Activated CD4-positive, CD25-positive, alpha-beta regulatory T cell treated with anti-CD3 and anti-CD28 coated beads, Interleukin-2, amount 50 U/mL, for 16 hours (primary cell): ENCODE data around the gene USH1C.

ENCODE experiments used
- DNase-seq: peaks from one replicate; pipeline ENCODE4 v3.0.0-alpha.2; 2020; ENCODE audit warnings: low read depth, low spot score

USH1C gene

DNA sequence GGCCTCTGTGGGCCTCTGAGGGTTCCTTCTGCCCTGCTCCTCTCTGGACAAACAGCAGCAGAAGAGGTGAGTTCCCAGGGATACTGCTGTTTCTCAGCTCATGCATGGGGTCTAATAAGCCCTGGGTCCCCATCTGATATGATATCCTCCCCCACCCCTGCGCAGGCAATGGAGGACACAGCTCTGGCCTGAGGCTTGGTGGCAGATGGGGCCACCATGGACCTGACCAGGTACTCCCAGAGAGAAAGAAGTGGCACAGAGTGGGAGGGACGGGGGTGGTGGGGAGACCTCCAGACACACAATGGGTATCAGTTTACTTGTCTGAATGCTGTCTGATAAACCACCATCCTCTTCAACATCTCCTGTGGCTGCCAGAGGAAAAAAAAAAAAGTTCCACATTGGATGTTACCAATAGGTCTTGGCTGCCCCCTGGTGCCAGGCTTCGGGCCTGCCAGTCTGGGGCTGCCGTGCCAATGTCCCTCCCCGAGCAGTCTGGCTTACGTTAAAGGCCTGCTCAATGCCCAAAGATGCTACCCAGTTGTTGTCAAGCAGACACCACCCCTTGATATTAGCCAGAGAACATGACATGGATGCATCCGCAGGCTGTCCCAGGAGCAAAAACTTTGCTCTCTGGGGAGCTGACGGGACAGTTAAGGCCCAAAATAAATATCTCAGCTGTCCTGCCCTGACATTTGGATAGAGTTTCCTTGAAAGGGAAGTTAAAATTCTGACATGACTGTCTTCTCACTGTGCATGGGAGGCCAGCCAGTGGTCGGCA lies 39.7 kb downstream of the USH1C start:
- peak; percentile 43 for DNase-seq

- no peak for DNase-seq
Observed at GRCh38 chr11:17502630-17503029, 41.6 kb downstream of the USH1C start.

GRCh38 chr11:17500673-17501072 lies 43.5 kb downstream of the USH1C start:
- DNase-seq: no peak

DNA sequence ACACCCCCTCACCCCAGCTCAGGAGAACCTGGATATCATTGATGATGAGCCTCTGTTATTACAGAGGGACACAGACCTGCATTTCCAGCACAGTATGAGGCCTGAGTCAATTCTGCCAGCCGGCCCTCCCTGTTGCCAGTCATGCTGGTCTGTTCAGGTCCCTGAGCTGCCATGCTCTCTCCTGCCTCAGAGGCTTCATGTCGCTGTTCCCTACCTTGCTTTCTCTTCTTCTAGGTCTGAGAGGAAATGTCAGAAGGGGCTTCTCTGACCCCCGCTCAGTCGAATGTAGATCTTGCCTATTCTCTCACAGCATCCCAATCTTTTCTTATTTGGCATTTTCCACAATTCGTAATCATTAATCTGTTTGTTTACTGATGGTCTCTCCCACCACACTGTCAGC lies 45.7 kb downstream of the USH1C start:
- no peak for DNase-seq

DNA sequence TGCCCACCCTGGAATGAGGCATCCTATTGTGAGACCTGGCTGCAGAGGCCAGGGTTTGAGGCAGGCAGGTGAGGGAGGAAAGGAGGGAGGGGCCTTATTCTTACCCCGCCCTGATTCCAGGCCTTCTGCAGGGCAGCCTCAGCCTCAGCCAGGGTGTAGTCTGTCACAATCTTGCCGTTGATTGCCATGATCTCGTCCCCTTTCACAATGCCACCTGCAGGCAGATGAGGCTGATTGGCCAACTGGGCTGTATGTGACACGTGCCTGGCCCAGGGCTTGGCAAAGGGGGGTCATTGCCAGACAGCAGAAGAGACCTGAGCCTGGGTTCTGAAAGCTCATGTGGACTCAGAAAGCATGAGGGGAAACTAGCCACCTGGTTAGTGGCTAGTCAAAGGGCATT lies 46.2 kb downstream of the USH1C start:
- DNase-seq: no peak

DNA sequence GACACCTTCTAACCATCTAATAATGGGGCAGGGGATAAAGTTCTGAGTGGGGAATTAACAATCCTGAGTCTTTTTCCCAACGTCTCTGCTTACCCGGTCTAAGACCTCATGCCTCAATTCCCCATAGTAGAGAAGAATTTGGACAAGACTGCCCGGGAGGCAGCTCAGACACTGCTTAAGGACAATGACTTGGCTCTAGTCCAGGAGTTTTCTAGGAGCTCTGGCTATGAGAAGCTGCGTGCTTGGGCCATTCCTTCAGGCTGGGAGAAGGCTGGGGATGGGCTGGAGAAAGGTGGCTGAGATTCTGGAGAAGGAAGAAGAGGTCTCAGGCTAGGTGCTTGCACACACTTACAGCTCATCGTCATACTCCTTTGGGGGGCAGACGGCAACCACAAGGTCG lies 47.8 kb downstream of the USH1C start:
- no peak for DNase-seq

DNA sequence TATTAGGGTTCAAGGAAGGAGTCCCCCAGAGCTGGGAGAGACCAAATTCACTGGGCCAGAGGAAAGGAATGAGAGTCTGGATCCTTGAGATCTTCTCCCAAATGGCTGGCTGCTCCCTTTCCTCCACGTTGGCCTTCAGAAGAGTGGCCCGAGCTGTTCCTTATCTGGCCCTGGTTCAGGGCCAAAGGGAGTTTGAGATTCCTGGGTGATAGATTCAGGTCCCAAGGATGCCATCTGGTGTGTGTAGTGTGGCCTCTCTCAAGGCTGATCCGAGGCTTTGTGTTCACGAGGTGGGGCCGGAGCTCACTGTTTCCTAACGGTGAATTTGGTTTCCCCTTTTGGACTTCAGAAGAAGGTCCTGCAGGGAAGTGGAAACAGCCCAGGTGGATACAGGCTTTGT lies 50.2 kb downstream of the USH1C start:
- DNase-seq: no peak

- DNase-seq: no peak
Observed at GRCh38 chr11:17490938-17491337, 53.3 kb downstream of the USH1C start.

DNA sequence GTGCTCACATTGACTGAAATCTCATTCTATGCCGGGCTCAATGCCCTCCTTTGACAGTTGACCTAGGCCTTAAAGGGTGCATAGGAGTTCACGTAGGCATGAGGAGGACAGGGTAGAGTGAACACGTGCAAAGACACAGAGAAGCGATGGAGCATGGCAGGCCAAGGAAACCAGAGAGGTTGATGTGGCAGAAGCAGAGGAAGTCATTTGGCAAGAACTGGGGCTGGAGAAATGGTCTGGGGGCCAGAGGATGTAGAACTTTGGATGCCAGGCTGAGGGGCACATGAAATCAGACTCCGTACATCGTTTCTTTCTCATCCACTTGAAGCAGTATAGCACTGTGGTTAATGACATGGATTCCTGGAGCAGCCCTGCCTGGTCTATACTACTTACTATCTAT lies 54.0 kb downstream of the USH1C start:
- no peak for DNase-seq

- no peak for DNase-seq
Observed at GRCh38 chr11:17489751-17490150, 54.5 kb downstream of the USH1C start.

GRCh38 chr11:17488563-17488962 lies 55.7 kb downstream of the USH1C start:
- no peak for DNase-seq

- DNase-seq: no peak
Observed at GRCh38 chr11:17486646-17487045, 57.6 kb downstream of the USH1C start.

DNA sequence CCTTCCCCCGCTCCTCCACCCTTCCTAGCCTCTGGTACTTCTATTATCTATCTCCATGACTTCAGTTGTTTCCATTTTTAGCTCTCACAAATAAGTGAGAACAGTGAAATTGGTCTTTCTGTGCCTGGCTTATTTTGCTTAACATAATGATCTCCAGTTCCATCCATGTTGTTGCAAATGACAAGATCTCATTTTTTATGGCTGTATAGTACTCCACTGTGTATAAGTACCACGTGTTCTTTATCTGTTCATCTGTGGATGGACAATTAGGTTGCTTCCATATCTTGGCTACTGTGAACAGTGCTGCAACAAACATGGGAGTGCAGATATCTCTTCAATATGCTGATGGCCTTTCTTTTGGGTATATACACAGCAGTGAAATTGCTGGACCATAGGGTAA lies 60.7 kb downstream of the USH1C start:
- DNase-seq: no peak

DNA sequence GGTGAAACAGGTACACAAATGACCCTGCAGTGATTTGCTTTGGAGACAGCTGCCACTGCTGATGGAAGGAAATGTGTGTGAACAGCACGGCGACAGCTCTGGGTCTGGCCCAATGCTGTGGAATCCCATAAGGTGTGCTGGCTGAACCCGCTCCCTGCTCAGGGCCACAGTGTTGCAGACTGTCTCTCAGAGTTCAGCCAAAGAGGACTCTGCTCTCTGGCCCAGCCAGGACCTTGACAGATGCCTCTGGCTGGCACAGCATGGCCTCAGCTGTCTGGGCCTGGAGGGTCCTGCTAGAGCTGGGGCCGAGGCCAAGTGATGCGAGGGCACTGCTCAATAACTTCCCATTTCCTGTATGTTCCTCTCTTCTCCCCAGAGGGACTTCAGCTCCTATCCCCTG lies 62.3 kb downstream of the USH1C start:
- no peak for DNase-seq

GRCh38 chr11:17479284-17480214 lies 64.7 kb downstream of the USH1C start:
- no peak for DNase-seq

- DNase-seq: no peak
Observed at GRCh38 chr11:17478070-17478469, 66.1 kb downstream of the USH1C start.

GRCh38 chr11:17477361-17477760 lies 66.9 kb downstream of the USH1C start:
- no peak for DNase-seq

- DNase-seq: no peak
Observed at GRCh38 chr11:17477084-17477333, 67.2 kb downstream of the USH1C start.

DNA sequence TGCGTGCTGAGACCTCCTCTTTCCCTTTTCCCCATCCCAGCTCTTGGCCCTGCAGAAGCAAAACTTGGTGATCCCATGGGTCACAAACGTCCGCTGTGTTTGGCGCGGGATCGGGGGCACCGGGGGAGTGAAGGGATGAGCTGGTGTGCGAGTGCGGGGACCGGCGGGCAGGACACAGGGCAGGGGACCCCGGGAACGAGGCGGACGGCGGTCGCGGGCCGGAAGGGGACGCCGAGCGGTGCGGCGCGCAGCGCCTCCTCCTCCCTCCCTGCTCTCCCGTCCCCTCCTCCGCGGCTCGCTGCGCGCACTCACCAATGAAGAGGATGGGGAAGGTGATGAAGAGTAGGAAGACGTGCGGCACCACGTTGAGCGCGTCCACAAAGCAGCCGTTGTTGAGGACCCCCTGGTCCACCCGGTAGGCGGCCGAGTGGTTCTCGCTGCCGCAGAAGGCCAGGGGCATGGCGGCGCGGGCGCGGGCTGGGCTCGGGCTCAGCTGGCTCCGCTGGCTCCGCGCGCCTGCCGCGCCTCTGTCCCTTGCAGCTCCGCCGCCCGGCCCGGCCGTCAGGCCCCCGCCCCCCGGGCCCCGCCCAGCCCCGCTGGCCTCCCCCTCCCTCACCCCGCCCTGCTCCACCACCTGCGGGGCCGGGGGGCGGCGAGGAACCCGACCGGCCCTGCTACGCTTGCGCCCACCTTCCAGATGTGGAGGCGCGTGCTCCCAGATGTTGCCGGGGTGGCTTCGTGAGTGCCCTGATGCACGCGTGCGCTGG lies 67.7 kb downstream of the USH1C start, which contains the start of gene ABCC8:
Gene ABCC8 (minus strand): TSS at position 529 of the 767 bp plus-strand sequence. CDS start 69 bp downstream, at position 460.
- DNase-seq: no peak

- no peak for DNase-seq
Observed at GRCh38 chr11:17475666-17476316, 68.4 kb downstream of the USH1C start.

GRCh38 chr11:17473071-17473744 lies 71.0 kb downstream of the USH1C start:
- DNase-seq: no peak
